NCI-H2107 treated with DMSO at 0.1 percent for 48 hours (cell line): ENCODE data around the gene EYS.

ENCODE experiments used
- DNase-seq: peaks from one replicate; lab custom pipeline; 2025; ENCODE audit not compliant: unreplicated experiment; lab: John Stamatoyannopoulos, UW

Gene EYS

GRCh38 chr6:64750910-64751309 is 956.1 kb downstream of the EYS start:
- no peak for DNase-seq

GRCh38 chr6:64737418-64737817 is 969.6 kb downstream of the EYS start:
- no peak for DNase-seq

DNA sequence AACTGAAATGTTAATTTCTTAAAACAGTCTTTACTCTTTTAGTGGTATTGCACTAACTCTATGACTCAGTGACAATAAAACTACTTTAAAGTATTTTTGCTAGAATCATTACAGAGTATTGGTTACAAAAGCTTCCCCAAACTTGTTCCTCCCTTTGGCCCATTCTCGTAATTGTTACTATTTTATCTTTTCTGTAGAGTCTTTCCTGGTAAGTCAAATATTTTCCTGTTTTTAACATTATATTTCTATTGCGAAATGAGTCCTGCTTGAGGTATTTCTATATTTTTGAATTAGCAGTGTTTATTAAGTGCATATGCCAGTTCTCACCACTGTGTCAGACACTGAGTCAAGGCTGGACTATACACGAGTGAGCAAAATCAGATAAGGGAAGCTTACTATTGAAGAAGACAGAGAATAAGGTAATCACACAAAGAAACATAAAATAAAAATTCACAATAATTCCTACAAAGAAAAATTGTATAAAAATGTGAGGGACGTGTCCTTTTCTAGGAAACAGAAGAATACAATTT is 970.5 kb downstream of the EYS start:
- DNase-seq: no peak

GRCh38 chr6:64733433-64733832 is 973.6 kb downstream of the EYS start:
- no peak for DNase-seq

- no peak for DNase-seq
Observed at GRCh38 chr6:64732888-64733287, 974.1 kb downstream of the EYS start.

DNA sequence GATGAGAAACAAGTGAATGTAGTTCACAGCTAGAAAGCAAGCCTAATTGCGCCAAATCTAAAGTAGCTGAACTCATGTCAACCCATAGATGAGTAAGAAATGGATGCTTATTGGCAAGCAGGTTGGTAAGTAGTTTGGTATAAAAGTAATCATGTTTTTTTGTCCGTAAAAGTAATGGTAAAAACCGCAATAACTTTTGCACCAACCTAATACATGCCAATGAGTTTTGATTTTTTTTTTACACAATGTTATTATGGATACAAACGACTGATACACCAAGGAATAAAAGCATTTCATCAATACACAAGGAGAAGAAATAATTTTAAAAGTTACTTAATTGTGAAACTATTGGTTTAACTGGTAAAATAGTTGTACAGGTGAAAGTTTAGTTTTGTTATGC is 977.5 kb downstream of the EYS start:
- no peak for DNase-seq

DNA sequence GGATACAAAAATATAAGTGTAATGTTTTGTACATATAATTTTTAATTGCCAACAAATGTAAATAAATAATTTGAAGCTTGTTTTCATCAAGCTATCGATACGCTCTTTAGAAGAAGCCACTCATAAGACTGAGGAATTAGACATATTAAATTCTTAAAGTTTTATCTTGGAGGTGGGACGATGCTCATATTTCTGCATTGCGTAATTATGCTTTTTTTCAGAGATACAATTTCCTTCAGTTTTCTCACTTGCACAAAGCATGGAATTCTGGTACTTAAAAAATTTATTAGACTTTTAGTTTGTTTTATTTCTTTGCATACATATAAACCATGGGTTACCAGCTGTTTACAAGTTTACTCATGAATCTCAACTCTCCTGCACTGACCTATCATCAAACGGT is 980.0 kb downstream of the EYS start:
- no peak for DNase-seq

DNA sequence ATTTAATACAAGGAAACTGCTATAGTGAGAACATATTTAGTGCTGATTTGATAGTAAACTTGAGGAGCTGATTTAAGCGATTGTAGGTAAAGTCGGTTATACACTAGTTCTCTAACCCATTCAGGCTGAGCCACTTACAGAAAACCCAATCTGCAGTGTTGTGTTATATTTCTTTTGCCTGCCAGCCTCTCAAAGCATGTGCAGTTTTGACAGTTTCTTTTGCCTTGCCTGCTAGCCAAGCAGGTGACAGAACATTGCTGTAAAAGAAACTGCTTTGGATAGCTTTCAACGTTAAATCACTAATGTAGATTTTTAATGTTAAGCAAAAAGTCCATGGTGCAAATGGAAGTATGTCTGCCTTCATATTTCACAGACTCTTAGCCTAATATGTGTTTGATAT is 982.9 kb downstream of the EYS start:
- no peak for DNase-seq

GRCh38 chr6:64723327-64724058 is 983.5 kb downstream of the EYS start:
- no peak for DNase-seq

- no peak for DNase-seq
Observed at GRCh38 chr6:64721865-64722264, 985.2 kb downstream of the EYS start.

DNA sequence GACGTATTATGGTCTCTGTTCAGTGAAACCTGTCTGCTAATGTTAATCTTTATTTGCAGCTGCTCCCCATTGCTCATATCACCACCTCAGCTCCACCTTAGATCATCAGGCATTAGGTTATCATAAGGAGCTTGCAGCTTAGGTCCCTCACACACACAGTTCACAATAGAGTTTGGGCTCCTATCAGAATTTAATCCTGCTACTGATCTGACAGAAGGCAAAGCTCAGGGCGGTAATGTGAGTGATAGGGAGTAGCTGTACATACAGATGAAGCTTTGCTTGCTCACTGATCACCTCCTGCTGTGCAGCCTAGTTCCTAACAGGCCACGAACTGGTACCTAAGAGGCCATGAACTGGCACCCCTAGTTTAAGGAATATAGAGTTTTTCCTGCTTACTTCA is 989.7 kb downstream of the EYS start:
- DNase-seq: no peak

DNA sequence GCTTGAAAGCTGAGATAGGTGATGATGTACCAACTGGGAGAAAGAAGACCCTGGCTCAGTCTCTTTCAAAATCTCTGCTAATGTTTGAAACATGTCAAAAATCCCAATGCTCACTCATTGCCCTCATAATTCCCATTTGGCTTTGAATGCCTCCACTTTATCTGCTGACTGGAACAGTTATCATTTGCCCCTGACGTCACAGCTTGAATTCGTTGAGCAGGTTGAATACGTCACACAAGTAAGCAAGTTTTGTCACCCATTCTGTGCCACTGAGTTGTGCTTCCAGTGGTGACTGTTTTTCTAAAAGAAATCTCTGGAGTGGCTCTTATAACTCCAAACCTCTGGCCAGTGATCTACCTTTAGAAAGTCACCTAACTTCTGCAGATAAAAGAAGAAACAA is 991.4 kb downstream of the EYS start:
- DNase-seq: no peak

DNA sequence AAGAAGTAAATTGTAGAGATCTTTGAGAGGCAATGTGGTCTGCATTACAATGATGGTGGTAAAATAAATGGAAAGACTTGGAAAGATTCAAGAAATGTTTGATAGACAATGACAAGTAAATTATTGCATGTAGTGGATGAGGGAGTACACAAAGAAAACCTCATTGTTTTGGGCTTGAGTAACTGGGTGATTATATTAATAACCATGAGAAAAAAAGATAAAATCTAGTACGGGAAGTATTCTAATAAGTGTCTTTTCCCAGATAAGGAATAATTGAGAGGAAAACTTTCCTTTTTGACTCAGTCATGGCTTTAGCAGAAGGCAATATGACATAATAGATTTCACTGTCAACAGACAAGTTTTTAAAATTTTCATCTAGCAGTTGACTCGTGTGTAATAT is 993.0 kb downstream of the EYS start:
- DNase-seq: no peak

- DNase-seq: no peak
Observed at GRCh38 chr6:64713175-64713574, 993.9 kb downstream of the EYS start.

DNA sequence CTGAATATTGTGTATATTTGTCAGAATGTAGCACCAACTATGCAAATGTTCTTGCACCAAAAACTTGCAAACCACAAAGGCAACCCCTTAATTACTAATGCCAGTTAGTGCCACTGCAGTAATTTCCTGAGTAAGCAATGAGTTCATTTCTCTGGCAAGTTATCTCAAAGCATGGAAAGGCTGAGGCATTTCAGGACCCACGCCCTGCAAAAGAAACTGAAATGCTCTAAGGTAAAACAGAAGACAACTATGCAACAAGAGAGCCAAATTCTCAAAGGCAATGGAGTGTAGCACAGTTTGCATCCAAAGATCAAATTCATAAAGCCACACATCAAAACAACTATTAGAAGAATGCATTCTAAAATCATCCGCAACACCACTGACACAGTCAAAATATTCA is 994.4 kb downstream of the EYS start:
- no peak for DNase-seq

- DNase-seq: no peak
Observed at GRCh38 chr6:64703922-64704321, 1003.1 kb downstream of the EYS start.

GRCh38 chr6:64696053-64696452 is 1011.0 kb downstream of the EYS start:
- no peak for DNase-seq

DNA sequence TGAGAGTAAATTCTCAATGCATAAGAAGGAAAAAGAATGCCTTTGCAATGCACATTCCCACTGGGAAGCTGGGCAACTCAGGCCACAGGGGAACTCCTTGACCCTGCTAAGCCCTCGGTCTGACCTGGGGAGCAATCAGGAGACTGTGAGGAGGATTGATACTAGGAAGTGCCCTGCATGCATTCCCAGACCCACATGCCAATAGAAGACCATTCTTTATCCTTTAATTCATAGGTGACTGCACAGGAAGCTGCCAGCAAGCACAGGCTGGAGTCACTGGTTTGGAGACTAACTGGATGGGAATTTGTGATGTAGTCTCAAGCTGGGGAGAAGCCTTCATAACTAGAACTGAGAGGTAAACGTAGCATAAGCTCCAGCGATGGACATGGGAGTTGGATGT is 1012.7 kb downstream of the EYS start:
- no peak for DNase-seq

DNA sequence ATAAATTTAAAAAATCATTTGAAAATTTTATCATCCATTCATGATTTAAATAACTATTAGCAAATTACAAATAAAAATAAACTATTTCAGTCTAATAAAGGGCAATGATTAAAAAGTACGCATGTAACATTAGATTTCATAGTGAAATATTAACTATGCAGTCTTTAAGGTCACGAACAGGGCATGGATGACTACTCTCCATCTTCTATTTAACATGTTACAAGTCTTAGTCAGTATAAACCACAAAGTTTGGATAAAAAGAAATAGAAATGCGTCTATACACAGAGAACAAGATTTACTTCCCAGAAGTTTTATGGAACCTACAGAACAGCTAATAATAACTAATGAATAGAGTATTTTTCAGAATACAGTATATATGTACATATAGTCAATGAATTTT is 1016.0 kb downstream of the EYS start:
- DNase-seq: no peak

DNA sequence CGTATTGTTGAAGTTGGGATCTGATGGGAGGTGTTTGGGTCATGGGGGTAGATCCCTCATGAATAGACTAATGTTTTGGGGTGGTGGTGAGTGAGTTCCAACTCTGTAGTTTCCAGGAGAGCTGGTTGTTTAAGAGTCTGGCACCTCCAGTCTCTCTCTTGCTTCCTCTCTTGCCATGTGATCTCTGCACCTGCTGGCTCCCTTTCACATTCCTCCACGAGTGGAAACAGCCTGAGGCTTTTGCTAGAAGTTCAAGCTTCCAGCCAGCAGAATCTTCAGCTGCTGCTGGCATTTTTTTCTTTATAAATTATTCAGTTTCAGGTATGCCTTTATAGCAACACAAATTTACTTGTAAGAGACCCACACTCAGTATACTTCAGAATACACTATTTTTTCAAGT is 1021.6 kb downstream of the EYS start:
- no peak for DNase-seq

DNA sequence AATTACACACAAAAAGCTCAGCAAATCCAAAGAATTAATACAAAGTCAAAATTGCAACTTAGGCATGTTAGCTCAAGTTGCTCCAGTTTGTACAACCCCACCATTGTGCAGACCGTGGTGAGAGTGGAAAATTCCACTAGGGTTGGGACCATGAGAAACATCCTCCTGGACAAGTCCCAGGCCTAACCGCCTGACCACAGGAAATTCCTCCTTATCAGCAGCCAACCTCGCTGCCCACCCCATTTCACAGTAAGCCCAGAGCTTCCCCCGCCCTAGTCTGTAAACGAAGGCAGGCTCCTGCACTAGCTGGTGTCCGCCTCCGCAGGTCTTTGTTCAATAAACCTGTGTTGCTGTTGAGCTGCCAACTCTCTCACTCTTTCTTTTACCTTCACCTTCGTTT is 1023.3 kb downstream of the EYS start:
- no peak for DNase-seq

DNA sequence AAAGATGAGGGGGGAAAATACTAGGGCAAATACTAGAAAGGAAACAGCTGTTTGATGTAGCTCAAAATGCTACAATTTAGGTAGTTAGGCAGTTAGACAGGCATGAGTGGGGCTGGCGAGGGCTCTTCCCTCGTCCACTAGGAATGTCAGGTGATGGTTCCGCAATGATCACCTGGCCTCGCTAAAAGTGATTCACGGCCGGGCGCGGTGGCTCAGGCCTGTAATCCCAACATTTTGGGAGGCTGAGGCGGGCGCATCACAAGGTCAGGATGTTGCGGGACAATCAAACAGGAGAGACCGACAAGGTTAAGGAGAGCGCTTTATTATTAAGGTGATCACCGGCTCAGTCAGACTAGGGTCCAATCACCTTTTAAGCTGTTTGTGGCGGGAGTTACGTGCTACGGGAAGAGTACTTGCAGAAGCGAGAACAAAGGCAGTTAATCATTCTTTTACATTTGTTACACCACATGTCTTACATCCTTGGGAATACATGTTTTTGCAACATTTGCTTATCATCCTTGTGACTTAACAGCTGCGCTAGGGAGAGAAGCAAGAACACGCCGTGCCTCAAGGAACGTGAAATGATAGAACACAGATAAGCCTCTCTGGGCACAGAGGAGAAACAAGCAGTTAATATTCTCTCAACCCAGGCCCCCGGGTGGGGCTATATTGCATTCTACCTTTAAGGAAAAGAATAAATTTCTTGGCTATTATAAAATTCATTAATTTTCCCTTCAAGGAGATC is 1025.4 kb downstream of the EYS start:
- no peak for DNase-seq

DNA sequence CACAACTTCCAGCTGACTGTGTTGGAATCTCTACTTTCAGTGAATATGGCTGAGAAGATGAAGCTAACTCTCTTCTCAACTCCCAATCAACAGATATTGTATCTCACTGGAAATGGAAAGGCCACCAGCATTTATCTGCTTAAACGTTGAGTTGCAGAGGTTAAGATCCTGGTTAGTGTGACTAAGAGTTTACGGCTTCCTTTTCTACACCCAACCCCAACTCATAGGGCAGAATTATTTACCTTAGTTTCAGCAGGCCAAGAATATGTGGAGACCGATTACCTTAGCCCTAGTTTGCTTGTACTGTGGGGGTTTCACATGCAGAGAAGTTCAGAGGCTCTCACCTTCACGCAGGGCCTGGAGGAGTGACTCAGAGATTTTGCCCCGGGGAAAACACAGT is 1026.6 kb downstream of the EYS start:
- no peak for DNase-seq
